Stimulated activated CD4-positive, alpha-beta T cell treated with anti-CD3 and anti-CD28 coated beads, Interleukin-12 subunit alpha, Interleukin-12 subunit beta, amount 100 ng/mL, for 24 hours (primary cell): ENCODE results near the gene SLC35A4.
A peak's percentile ranks its signal among the peaks of the same experiment; 100 is the strongest.

Experiments used
- DNase-seq, 2 experiments: peaks; one replicate each; pipeline ENCODE4 v3.0.0-alpha.2; 2020; ENCODE audit warnings: low read depth in 2 of 2

SLC35A4 gene, protein sequence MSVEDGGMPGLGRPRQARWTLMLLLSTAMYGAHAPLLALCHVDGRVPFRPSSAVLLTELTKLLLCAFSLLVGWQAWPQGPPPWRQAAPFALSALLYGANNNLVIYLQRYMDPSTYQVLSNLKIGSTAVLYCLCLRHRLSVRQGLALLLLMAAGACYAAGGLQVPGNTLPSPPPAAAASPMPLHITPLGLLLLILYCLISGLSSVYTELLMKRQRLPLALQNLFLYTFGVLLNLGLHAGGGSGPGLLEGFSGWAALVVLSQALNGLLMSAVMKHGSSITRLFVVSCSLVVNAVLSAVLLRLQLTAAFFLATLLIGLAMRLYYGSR

GRCh38 chr5:140564196-140565023 is at the start of gene SLC35A4, which contains the start of gene APBB3:
SLC35A4 (plus strand) TSS chr5:140564828; CDS start chr5:140567170, 2,342 bp downstream.
APBB3 (minus strand) TSS chr5:140564598; CDS start chr5:140564245, 353 bp downstream.
- DNase-seq: peak; percentile 92 to 93

DNA sequence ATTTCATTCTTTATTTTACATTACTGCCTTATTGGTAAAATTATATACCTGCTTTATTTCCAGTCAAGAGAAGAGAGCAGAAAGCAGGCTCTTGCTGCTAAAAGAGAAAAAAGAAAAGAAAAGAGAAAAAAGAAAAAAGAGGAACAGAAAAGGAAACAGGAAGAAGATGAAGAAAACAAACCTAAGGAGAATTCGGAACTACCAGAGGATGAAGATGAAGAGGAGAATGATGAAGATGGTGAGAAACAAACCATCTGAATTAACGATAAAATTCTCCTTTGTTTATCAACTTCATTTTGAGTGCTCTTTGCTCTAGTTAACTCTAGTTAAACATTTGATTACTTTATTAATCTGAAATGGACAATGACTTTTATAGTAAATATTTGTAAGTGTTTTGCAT is 40.6 kb upstream of the SLC35A4 start:
- no peak for DNase-seq

GRCh38 chr5:140540227-140540626 is 24.4 kb upstream of the SLC35A4 start:
- DNase-seq: no peak

DNA sequence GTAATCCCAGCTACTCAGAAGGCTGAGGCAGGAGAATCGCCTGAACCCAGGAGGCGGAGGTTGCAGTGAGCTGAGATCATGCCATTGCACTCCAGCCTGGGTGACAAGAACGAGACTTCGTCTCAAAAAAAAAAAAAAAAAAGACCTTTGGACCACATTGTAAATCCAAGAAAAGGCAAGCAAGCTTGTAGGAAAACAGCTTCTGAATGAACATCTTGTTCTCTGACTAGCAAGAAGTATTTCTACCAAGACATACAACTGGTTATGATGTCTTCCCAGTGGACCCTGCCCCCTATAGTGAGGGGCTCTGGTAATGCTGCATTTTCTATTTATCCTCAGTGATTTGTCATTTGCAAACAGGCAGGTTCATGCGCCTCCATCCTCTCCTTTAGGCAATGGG is 21.7 kb upstream of the SLC35A4 start:
- no peak for DNase-seq

DNA sequence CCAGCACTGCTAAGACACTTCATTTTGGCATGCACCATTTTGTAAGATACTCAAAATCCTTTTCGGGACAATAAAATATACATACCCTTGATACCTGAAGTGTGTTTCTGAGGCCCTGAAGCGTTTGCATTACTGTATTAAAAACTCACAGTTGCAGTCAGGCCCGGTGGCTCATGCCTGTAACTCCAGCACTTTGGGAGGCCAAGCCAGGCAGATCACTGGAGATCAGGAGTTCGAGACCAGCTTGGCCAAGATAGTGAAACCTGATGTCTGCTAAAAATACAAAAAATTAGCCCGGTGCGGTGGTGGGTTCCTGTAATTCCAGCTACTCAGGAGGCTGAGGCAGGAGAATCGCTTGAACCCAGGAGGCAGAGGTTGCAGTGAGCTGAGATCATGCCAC is 19.6 kb upstream of the SLC35A4 start:
- no peak for DNase-seq

DNA sequence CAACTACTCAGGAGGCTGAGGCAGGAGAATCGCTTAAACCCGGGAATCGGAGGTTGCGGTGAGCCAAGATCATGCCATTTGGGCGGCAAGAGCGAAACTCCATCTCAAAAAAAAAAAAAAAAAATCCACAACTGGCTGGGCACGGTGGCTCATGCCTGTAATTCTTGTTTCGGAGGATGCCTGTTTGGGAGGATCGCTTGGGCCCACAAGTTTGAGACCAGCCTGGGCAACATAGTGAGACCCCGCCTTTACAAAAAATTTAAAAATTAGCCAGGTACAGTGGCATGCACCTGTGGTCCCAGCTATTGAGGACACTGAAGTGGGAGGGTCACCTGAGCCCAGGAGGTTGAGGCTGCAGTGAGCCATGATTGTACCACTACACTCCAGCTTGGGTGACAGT is 19.0 kb upstream of the SLC35A4 start:
- no peak for DNase-seq

GRCh38 chr5:140546851-140547507 is 17.6 kb upstream of the SLC35A4 start:
- DNase-seq: no peak

DNA sequence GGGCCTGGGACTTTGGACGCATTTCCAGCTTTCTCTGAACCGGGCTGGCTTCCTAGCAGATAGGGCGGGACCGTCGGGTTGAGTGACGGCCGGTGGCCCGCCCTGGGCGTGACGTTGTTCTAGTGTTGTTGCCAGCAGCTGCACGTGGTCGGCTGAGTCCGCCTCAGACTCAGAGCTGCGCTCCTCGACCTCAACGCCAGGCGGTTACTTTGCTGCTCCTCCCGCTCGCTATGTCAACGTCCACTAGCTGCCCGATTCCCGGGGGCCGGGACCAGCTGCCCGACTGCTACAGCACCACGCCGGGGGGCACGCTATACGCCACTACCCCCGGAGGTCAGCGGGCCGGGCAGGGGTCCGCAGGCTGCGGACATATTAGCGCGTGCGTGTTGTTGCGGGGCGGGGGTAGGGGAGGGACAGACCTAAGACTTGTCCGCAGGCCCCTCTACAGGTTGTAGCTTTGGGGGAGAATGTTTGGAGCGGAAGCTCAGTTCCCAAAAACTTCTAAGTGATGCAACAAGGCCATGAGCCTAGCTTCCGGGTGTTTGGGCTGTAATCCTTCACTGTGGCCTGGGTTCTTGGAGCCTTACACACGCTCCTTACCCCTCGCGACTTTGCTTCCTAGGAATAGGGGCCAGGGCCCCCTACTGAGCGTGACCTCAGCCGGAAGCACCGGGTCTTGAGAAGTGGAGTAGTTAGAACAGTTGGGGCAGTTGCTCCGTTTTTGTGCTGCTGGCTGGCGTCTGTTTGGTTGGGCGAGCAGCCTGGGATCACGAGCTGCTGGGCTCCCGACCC is 16.9 kb upstream of the SLC35A4 start, which contains the start of gene EIF4EBP3:
Gene EIF4EBP3 (plus strand): TSS at position 155 of the 792 bp plus-strand sequence. CDS start 76 bp downstream, at position 231.
- peak; percentile 70 to 85 for DNase-seq

DNA sequence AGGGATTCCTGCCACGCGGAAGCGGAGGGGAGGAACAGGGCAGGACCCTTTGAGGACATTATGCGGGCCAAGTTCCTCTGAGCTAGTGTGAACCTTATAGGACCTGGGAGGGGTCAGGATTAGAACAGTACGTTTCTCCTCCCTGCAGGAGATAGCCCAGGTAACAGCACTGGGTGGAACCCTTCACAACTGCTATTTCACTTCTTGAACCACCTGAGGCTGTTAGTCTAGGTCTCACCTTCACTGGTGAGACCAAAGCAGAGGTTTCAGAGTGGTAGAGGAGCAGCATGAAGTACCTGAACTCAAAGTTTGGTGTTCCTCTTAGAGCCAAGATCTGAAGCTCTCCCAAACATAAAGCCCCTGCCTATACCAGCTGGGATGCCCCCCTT is 16.3 kb upstream of the SLC35A4 start:
- no peak for DNase-seq

- no peak for DNase-seq
Measured at GRCh38 chr5:140548791-140549190, 15.8 kb upstream of the SLC35A4 start.

GRCh38 chr5:140549237-140550144 is 15.1 kb upstream of the SLC35A4 start:
- DNase-seq: no peak

DNA sequence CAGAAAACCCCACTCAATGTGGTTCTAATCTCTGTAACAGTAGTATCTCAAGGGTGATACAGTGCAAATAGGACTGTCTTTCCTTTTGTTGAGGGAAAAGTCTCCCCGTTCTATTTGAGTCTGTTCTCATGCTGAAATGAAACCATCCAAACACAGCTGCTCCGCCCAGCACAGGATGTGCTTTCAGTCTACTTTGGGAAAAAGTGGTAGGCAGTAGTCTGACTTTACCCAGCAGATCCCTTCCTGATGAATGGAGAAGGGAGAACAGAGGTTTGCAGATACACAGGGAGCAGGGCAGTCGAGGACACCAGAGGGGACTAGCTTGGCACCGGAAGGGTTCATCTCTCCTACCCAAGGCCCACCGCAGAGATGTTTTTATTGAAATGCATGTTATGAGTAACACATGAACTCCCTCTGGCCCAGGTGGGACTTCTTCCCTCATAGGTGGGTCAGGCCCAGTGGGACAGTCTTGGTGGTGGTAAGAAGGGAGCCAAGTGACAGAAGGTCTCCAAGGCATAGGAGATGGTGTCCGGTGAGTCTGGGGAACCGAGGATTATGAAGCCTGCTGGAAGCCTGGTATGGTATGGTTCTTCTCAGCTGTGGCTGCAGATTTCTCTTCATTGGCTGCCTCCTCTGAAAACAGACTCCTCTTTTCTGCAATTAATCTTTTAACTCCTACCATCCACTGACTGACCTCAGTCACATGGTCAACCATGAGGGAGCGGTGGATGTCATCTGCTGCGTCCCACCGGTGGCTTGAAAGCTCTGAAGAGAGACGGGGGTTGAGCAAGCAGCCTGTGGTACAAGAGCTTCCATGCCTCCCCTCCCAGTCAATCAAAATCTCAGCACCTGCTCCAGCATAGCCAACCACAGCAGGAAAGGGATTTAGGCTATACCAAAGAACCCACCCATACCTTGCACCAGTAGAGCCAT is 14.2 kb upstream of the SLC35A4 start:
- no peak for DNase-seq

DNA sequence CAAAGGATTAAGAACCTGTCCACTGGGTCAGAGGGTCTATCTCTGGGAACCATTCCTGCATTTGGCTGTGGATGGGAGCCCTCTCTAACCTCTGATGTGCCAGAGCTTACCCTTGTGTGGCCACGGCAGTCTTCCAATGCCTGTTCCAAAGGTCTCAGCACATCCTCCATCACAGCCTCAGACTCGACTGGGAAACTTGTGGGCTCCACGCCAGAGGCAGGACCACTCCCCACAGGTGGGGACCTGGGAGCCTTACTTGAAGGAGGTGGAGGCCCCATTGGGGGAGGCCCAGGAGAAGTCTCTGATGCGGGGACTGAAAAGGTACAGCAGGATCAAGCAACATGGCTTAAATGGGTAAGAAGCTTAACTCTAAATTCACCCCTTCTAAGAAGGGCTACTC is 12.8 kb upstream of the SLC35A4 start:
- no peak for DNase-seq

- no peak for DNase-seq
Measured at GRCh38 chr5:140553657-140554056, 11.0 kb upstream of the SLC35A4 start.

GRCh38 chr5:140554454-140554853 is 10.2 kb upstream of the SLC35A4 start:
- no peak for DNase-seq

DNA sequence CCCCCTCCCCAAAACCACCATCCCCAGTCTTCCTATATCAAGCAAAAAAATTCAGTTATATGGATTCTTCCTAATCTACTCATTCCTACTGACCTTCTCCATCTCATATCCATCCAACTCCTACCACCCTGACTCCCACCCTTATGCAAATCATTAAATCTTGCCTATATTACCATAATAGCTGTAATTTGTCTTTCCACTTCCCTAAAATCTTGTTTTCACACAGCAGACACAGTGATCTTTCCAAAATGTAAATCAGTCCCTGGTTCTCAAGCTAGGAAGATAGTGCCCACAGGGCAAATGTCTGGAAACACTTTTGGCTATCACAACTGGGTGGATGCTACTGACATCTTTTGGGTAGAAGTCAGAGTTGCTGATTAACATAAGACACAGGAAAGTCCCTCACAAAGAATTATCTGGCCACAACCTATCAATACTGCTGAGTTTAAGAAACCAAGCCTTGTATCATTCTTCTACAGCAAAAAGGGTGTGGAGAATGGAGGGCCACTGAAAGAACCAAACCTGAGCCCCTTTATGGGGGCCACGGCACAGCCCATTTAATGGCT is 8.8 kb upstream of the SLC35A4 start:
- no peak for DNase-seq

DNA sequence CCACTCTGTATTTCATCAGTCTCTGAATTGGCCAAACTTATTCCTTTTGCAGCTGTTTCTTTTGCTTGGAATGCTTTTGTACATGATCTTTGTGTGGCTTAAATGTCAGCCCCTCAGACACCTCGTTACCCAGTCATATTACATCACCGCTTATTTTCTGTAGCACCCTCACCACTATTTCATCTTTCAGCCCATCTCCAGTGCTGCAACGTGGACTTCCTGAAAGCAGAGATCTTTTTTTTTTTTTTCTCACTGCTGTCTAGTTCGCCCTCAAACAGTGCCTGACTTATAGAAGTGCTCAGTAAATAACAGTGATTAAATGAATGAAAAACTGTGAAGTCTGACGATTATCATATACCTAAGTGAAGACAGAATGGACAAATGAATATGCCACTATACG is 8.2 kb upstream of the SLC35A4 start:
- no peak for DNase-seq

DNA sequence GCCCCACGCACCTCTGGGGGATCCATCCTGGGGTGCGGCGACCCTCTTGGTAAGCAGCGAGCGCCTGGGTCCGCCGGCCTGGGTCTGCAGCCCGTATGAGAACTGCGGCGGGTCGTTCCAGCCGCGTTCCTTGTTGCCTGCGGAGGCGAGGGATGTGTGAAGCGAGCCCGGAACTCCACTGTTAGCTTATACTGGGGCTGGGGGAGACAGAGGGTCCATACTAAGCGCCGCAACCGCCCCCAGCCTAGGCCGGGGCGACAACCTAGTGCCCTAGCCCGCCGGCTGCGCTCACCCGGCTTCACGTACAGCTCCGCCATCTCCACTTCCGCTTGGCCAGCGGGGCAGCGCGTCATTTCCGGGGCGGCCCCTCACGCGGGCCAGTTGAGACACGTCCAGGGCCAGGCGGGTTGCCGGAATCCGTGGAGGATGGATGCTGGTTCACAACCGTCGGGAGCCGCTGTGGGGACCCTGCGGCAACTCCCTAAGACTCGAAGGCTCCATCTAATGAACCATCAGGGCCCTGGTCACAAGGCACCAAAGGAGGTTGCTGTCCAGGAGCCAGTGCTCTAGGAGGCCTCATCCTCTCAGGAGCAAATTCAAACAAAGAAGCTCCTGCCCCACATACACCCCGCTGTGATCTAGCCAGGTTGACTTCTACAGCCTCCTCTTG is 7.4 kb upstream of the SLC35A4 start, which contains the start of gene SRA1:
Gene SRA1 (minus strand): TSS at position 338 of the 670 bp plus-strand sequence. CDS start 21 bp downstream, at position 317.
- peak; percentile 71 to 86 for DNase-seq
